Astrocyte of the hippocampus (primary cell): ENCODE measurements around the gene BSN.
"Not testable (repeated sequence)": the region's sequence is repeated elsewhere in the genome, so short reads cannot be mapped to it uniquely, and the experiment has no call there.

ENCODE experiments used
- DNase-seq: peaks from one replicate; pipeline ENCODE4 v3.0.0; 2011; ENCODE audit warnings: low read depth, low spot score

The BSN gene

GRCh38 chr3:49690856-49691255 is 136.6 kb downstream of the BSN start:
- not testable (repeated sequence) for DNase-seq

DNA sequence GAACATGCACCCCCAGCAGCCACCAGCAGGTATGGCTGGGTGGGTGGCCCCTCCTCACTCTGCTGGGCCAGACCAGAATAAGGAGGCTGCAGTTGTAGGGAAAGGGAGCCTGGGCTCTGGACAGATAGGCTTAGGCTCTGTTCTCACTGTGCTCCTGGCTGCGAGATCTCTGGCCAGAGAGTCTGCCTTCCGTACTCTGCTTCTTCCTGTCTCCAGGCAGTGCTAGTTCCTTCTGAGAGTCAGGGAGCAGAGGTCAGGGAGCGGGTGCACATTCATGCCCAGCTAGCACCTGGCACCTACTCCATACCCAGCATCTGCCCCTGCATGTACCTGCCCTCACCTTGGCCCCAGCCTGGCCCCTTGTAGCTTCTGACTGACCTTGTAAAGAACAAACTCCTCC is 137.2 kb downstream of the BSN start:
- not testable (repeated sequence) for DNase-seq

DNA sequence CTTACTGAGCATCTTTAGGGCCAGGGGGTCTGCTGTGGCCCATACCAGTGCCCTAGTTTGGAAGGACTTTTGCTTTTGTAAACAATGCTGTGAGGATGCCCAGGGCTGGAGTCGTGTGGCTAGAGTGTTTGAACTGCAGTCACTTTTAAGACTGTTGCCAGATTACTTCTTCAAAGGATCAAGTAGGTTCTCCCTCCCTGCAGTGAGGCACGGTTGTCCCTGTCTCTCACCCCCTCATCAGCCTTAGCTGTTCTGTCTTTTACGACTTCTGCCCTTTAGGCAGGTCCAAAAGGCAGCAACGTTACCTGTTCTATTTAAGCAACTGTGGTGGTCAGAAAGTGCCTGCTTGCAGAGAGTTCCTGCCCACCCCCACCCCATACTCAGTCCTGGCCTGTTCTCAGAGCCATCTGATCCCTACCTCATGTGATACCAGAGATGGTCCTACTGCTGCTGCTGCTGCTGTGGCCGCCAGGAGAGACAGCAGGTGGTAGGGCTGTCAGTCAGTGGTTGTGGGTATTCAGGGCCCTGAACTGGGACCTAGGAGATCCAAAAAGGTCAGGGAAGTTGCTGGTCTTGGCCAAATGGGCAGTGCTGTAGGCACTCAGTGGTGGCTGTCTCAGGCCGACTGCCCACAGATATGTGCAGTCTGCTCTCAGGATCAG is 140.3 kb downstream of the BSN start:
- not testable (repeated sequence) for DNase-seq

- DNase-seq = not testable (repeated sequence)
Observed at GRCh38 chr3:49695350-49696015, 141.2 kb downstream of the BSN start.

DNA sequence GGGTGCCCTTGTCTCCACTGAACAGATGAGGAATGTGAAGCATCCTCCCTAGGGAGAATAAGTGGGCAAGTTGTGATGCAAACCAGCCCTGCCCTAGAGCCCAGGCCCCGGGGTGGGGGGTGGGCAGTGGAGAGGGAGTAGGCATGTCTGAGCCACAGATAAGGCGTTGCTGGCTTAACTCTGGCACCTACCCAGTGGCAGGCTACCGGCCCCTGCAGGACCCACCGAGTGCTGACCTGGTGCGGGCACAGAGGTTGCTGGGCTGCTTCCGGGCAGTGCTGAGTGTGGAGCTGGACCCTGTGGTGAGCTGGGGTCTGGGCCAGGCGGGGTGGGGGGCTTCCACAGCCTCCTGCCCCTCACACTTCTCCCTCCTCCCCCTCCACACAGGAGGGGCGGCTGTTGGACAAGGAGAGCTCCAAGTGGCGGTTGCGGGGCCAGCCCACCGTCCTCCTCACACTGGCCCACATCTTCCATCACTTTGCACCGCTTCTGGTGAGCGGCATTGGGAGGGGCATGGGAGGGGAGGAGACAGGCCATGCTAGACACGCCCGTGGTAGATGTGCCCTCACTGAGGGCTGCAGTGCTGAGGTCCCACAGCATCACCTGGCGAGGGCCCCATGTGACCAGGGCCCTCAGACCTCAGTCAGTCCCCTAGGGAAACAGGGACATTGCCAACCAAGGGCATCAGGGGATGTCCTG is 145.2 kb downstream of the BSN start:
- DNase-seq = peak; percentile 52

- DNase-seq = no peak
Observed at GRCh38 chr3:49700014-49700413, 145.7 kb downstream of the BSN start.

DNA sequence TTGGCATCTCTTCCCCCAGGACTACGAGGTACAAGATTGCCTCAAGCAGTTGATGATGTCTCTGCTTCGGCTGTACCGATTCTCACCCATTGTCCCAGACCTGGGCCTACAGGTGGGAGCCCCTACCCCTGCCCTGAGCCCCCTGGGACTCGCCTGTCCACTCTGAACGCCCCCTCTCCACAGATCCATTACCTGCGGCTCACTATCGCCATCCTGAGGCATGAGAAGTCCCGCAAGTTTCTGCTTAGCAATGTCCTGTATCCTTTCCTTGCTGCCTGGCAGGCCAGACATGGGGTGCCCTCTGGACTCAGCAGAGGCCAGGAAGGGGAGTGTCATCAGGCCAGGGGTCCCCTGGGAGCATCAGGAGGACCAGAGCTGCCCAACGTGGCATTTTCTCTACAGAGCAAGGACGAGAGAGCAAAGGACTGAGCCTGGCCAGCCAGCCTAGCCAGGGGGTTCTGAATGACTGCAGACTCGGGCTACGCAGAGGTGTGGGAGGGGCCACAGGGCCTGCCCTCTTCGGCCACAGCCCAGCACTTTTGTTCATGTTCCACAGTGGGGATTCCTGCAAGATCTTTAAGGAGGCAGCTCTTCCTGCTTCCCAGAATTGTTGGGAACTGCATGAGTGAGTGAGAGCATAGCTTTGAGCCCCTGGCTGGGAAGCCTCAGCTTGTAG is 146.3 kb downstream of the BSN start:
- no peak for DNase-seq

DNA sequence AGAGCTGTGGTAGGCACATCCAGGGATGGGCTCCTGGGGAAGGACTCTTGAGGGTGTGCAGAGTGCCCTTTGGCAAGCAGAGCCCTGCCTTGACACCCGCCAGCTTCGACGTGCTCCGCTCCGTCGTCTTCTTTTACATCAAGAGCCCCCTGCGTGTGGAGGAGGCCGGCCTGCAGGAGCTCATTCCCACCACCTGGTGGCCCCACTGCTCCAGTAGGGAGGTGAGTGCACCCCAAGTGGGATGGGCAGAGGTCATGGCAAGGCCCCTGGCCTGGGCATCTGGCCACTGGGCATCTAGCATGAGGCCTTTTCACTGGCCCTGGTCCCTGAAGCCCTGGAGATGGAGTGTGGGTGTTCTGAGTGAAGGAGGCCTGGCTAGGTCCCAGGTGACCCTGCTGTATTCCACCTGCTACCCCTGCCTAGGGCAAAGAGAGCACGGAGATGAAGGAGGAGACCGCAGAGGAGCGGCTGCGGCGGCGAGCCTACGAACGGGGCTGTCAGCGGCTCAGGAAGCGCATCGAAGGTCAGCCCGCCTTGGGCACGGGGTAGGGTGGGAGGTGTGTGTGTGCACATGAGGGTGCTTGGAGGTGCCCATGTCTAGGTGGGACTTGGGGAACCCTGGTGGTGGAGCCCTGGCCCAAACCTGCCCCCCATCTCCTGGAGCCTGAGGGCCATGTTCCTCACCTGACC is 147.3 kb downstream of the BSN start:
- no peak for DNase-seq

DNA sequence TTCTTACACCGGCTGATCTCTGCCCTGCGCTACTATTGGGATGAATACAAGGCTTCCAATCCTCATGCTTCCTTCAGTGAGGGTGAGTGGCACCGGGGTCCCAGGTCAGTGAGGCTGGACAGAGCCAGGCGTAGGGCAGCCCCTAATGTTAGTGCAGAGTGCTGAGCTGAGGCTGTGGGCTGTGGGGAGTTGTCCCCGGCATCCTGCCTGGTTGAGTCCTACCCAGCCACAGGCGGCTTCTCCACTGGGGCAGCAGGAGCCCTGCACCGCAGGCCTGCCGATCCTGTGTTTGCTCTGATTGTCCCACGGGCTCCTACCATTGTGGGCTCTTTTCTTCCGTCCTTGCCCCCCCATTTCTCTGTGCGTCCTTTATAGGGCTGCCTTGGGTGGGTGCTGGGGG is 148.4 kb downstream of the BSN start:
- DNase-seq = no peak

DNA sequence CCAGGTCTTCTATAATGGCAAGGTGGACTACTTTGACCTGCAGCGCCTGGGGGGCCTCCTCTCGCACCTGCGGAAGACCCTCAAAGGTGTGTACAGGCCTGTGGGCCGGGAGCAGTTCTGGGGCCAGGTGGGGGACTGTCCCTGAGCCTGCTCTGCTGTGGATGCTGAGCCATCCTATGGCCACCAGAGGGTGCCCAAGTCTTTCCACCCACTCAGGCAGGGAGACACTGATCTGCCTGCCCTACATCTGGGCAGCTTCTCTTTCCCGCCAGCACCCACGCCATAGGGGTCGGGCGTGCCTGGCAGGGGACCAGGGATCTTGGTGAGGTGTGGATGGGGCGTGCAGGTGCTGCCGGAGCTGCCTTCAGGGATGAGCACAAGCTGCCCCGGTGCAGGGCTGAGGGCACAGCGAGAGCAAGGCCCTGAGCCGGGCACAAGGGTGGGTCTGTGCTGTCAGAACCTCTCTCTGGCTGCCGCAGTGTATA is 149.2 kb downstream of the BSN start:
- DNase-seq = peak; percentile 84

DNA sequence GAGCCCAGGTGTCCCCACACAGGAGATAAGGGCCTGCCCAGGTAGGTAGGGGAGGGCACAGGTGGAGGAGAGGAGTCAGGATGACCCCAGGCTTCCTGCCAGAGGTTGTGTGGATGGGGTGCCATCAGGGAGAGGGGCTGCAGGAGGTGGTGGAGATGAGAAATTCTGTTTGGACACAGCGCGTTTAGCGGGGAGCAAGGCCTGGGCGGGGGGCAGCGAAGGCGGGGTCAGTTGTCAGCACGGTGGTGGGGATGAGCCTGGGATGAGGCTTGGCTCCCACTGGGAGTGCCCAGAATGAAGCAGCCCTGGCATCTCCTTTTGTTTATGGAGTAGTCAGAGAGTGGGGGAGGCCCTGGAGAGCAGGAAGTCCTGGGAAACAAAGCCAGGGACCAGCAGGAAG is 149.7 kb downstream of the BSN start:
- DNase-seq = no peak

DNA sequence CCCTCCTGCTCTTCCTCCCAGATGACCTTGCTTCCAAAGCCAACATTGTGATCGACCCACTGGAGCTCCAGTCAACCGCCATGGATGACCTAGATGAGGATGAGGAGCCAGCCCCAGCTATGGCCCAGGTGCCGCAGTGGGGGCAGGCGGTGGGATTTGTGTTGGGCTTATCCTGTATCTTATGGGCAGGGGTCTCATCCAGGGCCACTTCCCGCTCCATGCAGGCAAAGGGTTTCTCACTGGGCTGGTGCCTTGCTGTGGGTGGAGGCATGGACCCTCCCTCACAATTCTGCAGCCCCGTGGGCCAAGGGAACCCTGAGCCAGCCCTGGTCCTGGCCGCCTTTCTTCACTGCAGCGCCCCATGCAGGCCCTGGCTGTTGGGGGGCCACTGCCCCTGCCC is 150.4 kb downstream of the BSN start:
- no peak for DNase-seq

DNA sequence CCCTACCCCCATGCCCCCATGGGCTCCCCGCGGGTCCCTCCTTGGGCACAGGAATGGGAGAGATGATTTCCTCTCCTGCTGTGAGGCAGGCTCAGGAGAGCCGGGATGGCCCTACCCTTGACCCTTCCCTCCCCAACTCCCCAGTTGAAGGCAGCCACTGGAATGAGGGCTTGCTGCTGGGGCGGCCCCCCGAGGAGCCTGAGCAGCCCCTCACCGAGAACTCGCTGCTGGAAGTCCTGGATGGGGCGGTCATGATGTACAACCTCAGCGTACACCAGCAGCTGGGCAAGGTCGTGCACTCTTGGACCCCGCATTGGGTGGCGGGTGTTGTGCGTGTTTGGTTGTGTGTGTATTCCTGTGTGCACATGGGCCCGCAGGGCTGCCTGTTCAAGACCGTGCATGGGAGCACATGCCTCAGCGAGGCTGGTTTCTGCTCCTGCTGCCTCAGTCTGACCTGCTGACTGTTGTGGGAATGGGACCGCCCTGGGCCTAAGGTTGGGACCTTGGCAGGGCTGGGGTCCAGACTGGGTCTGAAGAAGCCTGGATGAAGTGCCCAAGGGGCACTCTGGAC is 151.2 kb downstream of the BSN start:
- DNase-seq = no peak

DNA sequence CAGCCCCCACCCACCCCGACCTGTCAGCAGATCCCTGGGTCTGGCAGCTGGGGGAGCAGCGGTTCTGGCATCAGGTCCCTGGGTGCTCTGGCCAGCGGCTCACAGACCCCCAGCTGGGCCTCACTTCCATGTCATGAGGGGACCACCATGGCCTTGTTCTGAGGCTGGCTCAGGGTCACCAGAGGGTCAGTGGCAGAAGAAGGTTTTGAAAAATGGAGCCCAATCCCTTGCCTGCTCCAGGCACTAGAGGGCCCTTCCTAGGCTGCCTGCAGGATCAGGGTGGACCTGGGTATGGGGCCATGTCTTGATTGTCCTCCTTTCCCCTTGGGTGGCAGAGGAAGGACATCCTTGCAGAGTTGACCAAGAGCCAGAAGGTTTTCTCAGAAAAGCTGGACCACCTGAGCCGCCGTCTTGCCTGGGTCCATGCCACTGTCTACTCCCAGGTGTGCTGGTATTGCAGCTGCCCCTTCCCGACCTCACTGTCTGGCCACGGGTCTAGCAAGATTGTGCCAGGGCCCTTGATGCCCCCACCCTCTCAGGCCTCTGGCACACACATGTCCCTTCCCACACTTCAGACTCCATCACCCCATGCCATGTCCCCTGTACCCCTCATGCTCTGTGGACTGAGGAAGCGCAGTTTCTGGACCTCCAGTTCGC is 152.3 kb downstream of the BSN start:
- no peak for DNase-seq

GRCh38 chr3:49707113-49707480 is 152.8 kb downstream of the BSN start:
- peak; percentile 55 for DNase-seq

GRCh38 chr3:49709852-49710251 is 155.6 kb downstream of the BSN start:
- DNase-seq = no peak

- no peak for DNase-seq
Observed at GRCh38 chr3:49711489-49711888, 157.2 kb downstream of the BSN start.

DNA sequence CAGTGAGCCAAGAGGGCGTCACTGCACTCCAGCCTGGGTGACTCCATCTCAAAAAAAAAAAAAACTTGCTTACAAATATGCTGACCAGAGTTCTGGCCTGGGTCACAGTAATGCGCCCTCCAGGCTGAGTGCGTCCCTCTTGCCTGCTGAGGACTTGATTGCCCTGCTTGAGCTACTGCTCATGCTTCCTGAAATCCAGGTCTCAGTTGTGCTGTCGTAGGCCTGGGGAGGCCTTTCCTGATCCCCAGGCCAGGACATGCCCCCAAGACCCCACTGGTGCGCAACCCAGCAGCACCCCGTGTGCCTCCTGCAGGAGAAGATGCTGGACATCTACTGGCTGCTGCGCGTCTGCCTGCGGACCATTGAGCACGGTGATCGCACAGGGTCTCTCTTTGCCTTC is 157.9 kb downstream of the BSN start:
- DNase-seq = no peak

- no peak for DNase-seq
Observed at GRCh38 chr3:49712631-49713317, 158.5 kb downstream of the BSN start.
